ENCODE data around the gene LTBP1. TPM values are rescaled to one million over a fixed set of nuclear protein-coding genes. Genes with fewer than 3 reads are reported as not detected.

The LTBP1 gene
- total RNA-seq, 1 experiment from 2014 or later = 28.5 TPM

DNA sequence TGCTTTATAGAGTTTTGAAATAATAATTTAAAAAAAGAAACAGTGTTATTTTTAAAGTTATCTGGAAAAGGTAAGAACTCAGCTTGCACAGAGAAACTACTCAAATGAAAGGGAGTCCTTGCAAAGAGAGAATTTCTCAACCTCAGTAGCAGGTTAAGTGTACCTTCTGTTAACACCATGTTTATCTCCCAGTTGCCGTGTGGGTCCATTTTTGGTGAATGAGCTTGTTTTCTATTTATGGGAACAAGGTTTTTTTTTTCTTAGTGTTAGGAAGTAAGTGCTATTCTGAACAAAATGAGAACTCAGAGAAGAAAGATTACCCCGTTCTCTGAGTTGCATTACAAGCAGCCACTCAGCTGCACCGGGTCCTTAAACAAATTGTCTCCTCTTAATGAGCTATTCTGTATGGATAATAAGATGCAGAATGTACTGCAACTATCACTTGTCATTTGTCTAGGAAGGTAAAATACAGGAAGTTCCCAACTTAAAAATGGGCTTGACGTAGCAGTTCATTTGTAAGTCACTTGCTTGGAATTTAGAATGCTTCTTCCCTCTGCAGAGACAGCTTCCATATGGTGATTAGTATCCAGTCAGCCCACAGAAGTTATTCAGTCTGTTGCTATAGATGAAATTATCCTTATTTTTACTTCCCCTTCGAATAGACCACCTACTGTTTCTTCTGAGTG, 74.9 kb downstream of the LTBP1 start:
- no peaks in the 10 kb centered on the region for H3K23me2 ChIP-seq (ENCODE audit: insufficient read length, low read depth, low read length, poor library complexity, severe bottlenecking)
- no peak overlapping the region for H3K18ac ChIP-seq (ENCODE audit: insufficient read length, low read depth, low read length)
- no peak overlapping the region for H4K8ac ChIP-seq (replicated peaks; ENCODE audit: insufficient read length, low read depth, low read length)
- H3K56ac ChIP-seq (ENCODE audit: insufficient read length, low read depth, low read length) = no peak overlapping the region
- no peak overlapping the region for H4K5ac ChIP-seq (ENCODE audit: insufficient read length, low read depth, low read length)
- no peaks in the 10 kb centered on the region for H3K79me1 ChIP-seq (ENCODE audit: insufficient read depth, low read depth, low read length, poor library complexity, severe bottlenecking)
- Mint-ChIP-seq H3K27ac (no peak overlapping the region), H3K27me3 (ENCODE audit: low read depth) (no peaks in the 10 kb centered on the region), H3K4me1 (peaks cover 13 to 18% of the 10 kb centered on the region in 2 experiments), H3K9me3 (peaks cover 4 to 9% of the 10 kb centered on the region in 2 experiments; a peak in 4 of 5 replicates), H3K4me3 (no peak overlapping the region), H3K36me3 (ENCODE audit: insufficient read depth in 1 of 3, low read depth in 3 of 3) (peaks cover 7 to 12% (median 7%) of the 10 kb centered on the region in 3 experiments)
- H2BK120ac ChIP-seq (ENCODE audit: low read depth, low read length, poor library complexity, severe bottlenecking) = no peak overlapping the region
- H3K4me1 ChIP-seq (ENCODE audit: insufficient read depth, low read length) = no peaks in the 10 kb centered on the region; the same call in 1 of the 2 replicates
- no peak overlapping the region for H4K91ac ChIP-seq (ENCODE audit: insufficient read length, low read depth, low read length)
- no peak overlapping the region for H2BK15ac ChIP-seq (ENCODE audit: low read depth, low read length)
- no peak overlapping the region for H3T11ph ChIP-seq (ENCODE audit: low read length)
- no peaks in the 10 kb centered on the region for H3K27me3 ChIP-seq (ENCODE audit: insufficient read depth, low read length)
- DNase-seq = no peak
- no peaks in the 10 kb centered on the region for H4K20me1 ChIP-seq (ENCODE audit: control insufficient read depth, insufficient read depth, insufficient read length)
- no peak overlapping the region for H2BK20ac ChIP-seq (ENCODE audit: low read depth, low read length, poor library complexity, severe bottlenecking)
- TF ChIP-seq CTCF (conservative IDR thresholded peaks at IDR 0.05) = no peak
- H3K9ac ChIP-seq (ENCODE audit: extremely low read depth, insufficient read length, low read length) = no peak overlapping the region
- no peak overlapping the region for H2AFZ ChIP-seq (ENCODE audit: low read length)
- H2BK5ac ChIP-seq (ENCODE audit: insufficient read length, low read length) = no peak overlapping the region
- H3K14ac ChIP-seq (ENCODE audit: insufficient read depth, low read length) = no peak overlapping the region
- no peaks in the 10 kb centered on the region for H3K9me3 ChIP-seq (ENCODE audit: control insufficient read depth, low read depth, low read length)
- H3K4ac ChIP-seq (ENCODE audit: low read depth, low read length) = no peak overlapping the region
- no CpG with 5 or more reads among the region's 5 CpGs for WGBS (ENCODE audit: extremely low coverage, insufficient read length, low lambda C conversion rate)
- no peak overlapping the region for H3K23ac ChIP-seq (ENCODE audit: insufficient read length, low read depth, low read length)
- no peak overlapping the region for H3K4me2 ChIP-seq (ENCODE audit: insufficient read depth, insufficient read length, low read length)
- H3K79me2 ChIP-seq (ENCODE audit: insufficient read depth, low read length) = no peaks in the 10 kb centered on the region
- no peak overlapping the region for H2AK5ac ChIP-seq (ENCODE audit: insufficient read length, low read length)
- H3K27ac ChIP-seq (ENCODE audit: insufficient read length, low read depth, low read length) = no peak overlapping the region
- H2BK12ac ChIP-seq (ENCODE audit: insufficient read length, low read depth, low read length) = no peak overlapping the region
